COLO668 (cell line): ENCODE results near the gene RUSC1.

Experiments used
- DNase-seq: peaks from one replicate; lab custom pipeline; 2025; ENCODE audit not compliant: unreplicated experiment; lab: John Stamatoyannopoulos, UW

Gene RUSC1

DNA sequence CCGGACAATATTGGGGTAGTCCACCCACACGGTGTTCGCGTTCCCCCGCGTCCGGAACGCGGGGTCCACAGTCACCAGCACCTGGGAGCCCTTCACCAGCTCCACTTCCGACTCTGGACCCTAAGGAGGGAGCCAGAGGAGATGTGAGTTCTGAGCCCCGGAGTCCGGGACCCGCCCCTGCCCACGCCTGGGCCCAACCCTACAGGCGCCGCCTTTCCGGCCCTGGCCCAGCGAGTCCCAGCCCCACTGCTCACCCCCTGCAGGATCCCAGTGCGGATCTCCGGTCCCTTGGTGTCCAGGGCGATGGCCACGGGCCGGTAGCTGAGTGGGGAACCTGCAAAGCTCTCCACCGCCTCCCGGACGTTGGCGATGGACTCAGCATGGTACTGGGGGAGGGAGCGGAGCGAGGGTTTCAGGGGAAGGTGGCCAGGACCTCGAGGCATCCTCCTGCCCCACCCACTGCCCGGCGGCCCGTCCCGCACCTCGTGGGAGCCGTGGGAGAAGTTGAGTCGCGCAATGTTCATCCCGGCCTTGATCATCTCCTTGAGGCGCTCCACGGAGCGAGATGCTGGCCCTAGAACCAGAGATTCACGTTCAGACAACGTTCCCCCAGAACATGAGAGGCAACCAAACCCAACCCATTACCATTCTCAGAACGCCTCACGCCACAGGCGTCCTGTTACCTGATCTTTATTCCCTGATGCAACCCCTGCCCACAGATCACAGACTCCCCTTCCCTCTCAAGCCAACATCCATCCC lies 25.3 kb upstream of the RUSC1 start:
- DNase-seq = no peak

DNA sequence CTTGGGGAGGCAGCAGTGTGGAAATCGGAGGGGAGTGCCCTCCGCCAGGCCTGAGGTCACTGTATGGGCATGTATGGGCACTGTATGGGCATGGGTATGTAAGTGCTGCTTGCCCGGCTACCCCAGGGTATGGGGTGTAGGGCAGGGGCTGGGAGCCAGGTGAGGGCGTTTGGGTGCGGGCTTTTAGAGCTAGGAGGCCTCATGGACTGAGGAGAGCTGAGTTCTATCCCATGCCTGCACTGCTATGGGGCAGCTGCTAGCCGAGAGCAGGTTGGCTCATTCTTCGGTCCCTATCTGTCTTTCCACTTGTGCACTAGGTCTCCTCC lies 24.8 kb upstream of the RUSC1 start:
- no peak for DNase-seq

DNA sequence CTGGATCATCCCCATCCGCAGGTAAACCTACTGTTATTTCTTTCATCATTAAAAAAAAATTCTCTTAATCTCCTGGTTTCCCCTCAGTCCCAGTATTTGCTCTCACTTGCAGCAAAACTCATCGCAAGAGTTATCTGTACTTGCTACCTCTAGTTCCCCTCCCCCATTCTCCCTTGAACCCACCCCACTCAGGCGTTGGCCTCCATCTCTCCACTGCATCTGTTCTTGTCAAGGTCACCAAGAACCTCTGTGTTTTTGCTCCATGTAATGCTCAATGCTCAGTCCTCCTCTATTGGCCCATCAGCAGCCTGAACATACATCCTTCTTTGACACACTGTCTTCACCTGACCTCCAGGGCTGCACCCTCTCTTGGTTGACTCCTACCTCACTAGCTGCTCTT lies 24.0 kb upstream of the RUSC1 start:
- DNase-seq = no peak

DNA sequence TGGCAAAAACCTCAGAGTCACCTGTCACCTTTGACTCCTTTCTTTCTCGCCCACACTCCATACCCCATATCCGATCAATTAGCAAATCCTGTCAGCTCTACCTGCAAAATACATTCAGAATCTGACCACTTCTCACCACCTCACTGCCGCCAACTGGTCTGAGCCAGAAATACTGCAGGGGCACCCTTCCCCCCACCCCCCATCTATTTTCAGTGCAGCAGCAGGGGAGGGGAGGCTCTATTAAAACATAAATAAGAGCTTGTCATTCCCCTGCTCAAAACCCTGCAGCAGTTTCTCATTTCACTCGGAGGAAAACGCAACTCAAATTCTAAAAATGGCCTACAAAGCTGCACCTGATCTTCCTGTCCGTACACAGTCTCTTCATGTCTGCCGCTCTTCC lies 23.3 kb upstream of the RUSC1 start:
- no peak for DNase-seq

DNA sequence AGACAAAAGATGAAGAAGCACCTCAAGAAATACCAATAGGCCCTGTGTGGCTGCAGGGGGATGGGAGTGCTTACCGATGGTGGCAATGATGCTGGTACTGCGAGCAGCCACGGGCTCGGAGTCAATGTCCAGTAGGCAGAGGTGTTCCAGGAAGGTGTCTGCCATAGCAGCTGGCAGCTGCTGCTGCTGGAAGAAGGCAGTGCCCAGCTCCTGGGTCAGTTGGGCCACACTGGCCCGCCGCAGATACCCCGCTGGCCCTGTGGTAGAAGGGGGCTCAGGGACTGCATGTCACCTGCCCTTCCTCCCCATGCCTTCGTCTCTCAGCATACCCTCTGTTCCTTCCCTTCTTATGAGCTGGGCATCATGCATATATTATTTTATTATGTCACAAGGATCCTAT lies 20.7 kb upstream of the RUSC1 start:
- DNase-seq = no peak

DNA sequence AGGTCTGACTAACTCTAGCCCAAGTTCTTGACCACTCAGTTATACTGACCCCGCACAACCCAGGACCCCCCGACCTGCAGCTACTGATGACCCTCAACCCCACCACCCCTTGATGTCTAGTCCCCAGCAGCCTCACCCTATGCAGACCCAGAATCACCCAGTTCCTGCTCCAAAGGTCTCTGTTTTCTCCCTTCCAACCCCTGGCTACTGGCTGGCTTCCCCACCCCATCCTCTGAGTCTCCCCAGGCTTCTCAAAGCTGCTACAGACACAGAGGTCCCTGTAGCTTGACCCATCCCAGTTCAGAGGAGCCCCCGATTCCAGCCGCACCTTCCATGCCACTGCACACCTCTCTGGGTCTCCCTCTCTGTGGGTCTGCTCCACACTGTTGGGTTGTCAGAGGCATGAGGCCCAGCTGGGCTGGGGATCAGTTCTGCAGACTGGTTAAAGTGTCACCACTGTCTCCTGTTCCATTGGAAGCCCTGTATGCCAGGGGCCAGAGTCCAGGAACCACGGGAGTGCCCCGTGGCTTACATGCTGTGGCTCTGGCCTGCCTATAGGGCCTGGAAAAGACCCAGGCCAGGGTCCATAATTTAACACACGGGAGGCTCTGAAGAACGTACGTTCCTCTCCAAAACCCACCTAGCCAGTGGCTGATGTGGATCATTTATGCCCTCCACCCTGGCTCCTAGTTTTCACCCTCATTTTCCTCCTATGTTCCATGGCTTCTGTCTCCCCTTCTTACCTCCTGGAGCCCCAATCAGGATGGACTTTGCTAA lies 20.0 kb upstream of the RUSC1 start:
- no peak for DNase-seq

DNA sequence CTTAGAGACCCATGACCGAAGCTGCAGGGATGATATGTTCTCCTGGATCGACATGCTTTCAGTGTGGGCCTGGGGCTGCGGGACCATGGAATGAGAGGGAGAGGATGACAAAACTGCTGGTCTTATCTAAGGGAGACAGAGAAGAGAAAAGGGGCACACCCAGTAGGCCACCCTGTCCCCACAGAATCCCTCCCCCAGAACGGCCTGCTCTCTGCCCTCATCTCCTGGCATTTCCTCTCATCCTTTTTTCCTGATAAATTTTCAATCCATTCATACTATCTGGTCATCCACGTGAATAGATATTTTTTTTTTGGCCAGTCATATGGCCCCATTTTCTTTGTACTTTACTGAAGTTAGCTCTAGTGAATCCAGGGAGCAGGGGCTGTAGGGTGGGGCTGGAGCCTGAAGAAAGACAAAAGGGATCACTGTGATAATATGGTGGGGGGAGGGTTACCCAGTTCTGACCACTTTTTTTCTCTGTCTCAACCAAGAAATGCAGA lies 19.3 kb upstream of the RUSC1 start, which contains the start of gene PKLR:
Gene PKLR (minus strand): TSS at position 97 of the 500 bp plus-strand sequence. CDS start 43 bp downstream, at position 54.
- DNase-seq = no peak

DNA sequence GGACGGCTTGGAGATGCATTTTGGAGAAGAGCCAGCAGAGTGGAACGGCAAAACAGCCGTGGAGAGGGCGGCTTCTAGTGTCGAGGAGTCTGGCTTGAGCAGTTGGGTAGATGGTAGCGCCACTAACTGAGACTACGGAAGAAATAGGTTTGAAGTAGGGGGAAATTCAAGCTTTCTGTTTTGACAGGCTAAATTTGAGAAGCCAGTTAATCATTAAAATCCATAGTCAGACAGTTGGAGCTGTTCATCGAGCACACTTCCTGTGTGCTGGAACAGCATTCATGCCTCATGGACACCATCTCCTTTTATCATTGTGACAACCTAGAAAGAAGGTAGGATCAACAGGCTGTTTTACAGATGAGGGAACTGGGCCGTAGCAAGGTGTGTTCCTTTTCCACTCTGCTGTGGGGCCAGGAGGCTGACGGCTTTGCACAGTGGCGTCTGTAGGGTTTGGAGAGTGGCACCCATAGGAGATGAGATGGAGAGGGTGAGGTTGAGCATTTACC lies 16.1 kb upstream of the RUSC1 start:
- no peak for DNase-seq

DNA sequence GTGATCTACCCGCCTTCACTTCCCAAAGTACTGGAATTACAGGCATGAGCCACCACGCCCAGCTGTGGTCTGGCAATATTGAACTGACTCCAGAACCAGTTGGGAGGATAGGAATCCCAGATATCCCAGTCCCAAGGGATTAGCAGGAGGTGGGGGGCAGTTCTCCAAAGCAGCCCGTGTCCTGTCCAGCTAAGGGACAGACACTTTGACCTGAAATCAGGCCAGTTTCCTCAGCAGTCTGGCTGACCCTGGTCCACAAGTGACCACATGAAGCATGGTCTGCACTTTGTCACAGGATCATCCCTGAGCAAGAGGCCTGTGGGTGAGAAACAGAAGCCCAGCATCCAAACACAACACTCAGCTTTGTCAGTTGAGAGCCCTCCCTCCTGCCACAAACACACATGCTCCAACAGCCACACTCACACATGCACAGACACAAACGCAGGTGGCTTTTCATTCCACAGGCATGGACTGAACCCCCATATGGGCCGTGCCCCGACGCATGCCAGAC lies 14.8 kb upstream of the RUSC1 start:
- no peak for DNase-seq

DNA sequence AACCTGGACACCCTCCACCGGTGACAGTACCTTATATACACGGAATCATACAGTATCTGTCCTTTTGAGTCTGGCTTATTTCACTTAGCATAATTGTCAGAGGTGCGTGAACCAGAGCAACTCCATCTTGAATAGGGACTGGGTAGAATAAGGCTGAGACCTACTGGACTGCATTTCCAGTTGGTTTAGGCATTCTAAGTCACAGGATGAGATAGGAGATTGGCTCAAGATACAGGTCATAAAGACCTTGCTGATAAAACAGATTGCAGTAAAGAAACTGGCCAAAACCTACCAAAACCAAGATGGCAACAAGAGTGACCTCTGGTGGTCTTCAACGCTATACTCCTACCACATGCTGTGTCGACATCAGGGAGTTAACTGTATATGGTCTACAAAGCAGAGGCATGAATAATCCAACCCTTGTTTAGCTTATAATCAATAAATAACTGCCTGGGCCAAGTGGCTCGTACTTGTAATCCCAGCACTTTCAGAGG lies 13.4 kb upstream of the RUSC1 start:
- DNase-seq = no peak

DNA sequence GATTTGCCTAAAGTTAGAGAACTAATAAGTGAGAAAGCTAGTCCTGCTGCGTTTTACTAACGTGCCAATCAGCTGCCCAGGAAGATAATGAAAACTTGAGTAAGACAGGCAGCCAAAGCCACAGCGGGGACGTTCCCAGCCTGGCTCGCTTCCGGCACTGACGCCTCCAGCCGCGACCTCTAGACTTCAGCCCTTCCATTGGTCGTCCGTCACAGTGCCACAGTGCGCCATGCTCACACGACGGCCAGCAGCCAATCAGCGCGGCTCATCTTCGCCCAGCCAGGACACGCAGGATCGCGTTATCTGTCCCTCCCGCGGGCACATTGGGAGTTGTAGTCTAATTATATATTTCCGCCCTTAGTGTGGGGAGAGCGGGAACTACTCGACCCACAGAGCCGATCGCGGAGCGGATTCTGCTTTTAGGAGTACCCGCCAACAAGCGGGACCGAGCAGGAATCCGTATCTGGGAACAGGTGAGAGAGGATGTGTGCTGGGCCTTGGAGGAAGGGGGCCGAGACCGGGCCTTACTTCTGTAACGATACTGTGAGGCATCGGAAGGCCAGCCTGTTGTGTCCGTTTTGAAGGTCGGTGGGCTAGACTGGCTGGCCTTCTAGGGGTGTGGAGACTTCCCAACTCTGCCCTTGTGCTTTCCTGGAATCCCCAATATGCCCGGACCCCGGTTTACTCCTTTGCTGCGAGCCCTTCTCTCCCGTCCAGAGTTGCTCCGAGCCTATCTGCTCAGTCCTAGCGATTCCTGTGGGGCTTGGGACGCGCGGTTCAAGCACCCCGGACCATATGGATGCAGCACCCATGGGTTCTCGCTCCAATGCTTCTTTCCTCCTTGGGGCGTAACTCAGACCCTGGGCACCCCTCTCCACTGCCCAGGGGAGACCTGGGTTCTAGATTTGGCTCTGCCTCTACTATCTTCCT lies 11.9 kb upstream of the RUSC1 start, which contains the start of gene FDPS:
Gene FDPS (plus strand): TSS at position 374 of the 930 bp plus-strand sequence. CDS start 924 bp downstream, outside the sequence.
- peak; percentile 99 for DNase-seq

DNA sequence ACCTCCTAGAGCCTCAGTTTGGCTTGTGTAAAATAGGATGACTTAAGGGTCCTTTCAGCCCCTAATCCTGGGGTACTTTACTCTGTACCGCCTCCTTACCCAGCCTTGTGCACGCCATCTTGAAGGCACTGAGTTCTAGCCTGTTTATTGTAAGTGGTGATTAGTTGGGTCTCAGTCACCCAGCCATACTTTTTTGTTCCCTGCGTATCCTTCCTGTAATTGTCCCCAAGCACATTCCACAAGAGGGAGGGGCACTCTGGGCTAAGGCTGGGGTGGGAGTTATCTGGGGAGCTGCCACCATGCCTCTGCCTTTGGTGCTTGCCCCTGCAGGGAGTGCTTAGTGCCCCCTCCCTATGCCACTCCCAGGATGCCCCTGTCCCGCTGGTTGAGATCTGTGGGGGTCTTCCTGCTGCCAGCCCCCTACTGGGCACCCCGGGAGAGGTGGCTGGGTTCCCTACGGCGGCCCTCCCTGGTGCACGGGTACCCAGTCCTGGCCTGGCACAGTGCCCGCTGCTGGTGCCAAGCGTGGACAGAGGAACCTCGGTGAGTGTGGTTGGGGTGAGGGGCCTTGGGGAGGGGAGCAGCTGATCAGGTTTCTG lies 11.2 kb upstream of the RUSC1 start:
- DNase-seq = peak; percentile 39

DNA sequence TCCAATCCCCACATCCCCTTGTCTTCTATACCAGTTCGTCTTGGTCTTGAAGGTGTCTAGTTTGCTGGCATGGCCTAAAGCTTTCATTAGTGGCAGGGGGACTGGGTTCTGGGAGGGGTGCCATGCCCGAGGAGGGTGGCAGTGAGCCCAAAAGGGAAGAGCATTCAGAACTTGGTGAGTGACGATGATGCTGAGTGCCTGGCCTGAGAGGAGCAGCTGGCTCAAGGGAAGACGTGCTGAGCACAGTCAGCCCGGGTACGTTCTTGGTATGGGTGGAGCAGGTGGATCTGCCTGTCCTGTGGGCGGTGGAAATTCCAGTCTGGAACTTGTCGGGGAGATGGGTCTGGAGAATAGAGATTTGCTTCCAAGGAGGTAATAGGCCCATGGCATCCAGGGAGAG lies 7.4 kb upstream of the RUSC1 start:
- no peak for DNase-seq

DNA sequence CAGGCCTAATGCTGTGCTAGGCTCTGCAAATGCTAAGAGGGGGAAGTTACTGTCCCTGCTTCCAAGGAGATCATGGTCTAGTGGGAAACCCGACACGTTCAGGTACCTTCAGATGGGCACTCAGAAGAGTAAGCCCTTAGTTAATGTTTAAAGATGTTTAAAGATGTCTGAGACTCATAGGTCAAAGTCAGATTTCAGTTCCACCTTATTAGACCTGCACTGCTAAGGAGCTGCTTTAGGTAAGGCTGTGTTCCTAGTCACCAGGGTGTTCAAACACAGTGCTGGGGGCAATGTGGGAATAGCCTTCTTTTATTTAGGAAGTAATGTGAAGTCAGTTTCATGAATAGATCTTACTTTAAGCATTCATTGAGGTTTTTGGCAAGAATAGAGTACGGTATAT lies 3.8 kb upstream of the RUSC1 start:
- DNase-seq = no peak

DNA sequence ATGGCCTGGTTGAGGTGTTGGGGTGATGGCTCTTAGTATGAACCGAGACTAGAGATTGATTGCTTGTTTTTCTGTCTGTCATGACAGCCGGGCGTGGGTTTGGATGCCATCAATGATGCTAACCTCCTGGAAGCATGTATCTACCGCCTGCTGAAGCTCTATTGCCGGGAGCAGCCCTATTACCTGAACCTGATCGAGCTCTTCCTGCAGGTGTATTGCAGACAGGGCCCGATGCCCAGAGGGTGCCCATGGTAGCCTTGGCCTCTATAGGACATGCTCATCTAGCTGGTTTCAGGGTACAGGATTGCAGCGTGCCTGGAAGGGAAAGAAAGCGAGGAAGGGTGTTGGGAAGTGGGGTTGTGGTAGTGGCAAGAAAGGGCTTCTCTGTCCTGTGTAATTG lies 2.6 kb upstream of the RUSC1 start:
- DNase-seq = no peak

DNA sequence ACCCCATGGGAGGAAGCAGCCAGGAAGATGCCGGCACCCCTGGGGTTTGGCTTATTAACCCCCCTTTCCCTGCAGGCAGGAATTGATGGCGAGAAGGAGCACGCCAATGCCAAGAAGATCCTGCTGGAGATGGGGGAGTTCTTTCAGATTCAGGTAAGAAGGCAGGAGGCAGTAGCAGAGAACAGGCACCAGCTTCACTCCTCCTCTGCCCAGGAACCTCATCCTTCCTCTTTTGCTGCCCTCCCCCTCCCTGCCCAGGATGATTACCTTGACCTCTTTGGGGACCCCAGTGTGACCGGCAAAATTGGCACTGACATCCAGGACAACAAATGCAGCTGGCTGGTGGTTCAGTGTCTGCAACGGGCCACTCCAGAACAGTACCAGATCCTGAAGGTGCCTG lies 1.2 kb upstream of the RUSC1 start:
- DNase-seq = no peak

DNA sequence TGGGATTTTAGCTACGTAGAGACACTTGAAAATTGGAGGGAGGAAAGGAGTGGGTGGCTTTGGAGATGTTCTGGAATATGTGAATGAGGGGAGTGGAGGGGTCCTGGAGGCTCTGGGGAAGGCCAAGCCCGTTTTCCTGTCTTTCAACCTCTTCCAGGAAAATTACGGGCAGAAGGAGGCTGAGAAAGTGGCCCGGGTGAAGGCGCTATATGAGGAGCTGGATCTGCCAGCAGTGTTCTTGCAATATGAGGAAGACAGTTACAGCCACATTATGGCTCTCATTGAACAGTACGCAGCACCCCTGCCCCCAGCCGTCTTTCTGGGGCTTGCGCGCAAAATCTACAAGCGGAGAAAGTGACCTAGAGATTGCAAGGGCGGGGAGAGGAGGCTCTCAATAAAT lies 442 bp upstream of the RUSC1 start:
- no peak for DNase-seq

DNA sequence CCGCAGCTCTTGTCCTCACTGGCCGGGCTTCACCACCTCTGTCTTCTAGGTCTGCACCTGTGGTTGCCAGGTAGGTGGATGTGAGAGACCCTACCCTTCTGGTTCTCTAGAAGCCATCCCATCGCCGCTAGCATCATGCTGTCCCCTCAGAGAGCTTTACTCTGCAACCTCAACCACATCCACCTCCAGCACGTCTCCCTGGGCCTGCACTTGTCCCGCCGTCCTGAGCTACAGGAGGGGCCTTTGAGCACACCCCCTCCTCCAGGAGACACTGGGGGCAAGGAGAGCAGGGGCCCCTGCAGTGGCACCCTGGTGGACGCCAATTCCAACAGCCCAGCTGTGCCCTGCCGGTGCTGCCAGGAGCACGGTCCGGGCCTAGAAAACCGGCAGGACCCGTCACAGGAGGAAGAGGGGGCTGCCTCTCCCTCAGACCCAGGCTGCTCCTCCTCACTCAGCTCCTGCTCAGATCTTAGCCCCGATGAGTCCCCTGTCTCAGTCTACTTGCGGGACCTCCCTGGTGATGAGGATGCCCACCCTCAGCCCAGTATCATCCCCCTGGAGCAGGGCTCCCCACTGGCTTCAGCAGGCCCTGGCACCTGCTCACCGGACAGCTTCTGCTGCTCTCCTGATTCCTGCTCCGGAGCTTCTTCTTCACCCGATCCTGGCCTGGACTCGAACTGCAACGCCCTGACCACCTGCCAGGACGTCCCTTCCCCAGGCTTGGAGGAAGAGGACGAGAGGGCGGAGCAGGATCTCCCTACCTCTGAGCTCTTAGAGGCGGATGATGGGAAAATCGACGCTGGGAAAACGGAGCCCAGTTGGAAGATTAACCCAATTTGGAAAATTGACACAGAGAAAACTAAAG lies 1.2 kb downstream of the RUSC1 start:
- DNase-seq = peak; percentile 27

DNA sequence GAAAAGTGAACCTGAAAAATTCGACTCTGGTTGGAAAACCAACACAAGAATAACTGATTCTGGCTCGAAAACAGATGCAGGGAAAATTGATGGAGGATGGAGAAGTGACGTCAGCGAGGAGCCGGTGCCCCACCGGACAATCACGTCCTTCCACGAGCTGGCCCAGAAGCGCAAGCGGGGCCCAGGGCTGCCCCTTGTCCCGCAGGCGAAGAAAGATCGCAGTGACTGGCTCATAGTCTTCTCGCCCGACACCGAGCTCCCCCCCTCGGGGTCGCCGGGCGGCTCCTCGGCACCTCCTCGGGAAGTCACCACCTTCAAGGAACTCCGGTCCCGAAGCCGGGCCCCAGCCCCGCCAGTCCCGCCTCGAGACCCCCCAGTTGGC lies 1.9 kb downstream of the RUSC1 start:
- no peak for DNase-seq
